Activated T-cell treated with anti-CD3 and anti-CD28 coated beads, Interleukin-2, amount 50 U/mL, for 72 hours (primary cell): Measurements from ENCODE around the gene NHLRC4. TPM values are rescaled to one million over a fixed set of nuclear protein-coding genes. Genes with fewer than 3 reads are reported as not detected.

Experiments used
- ATAC-seq, 2 donors: fragments of 150-1000 bp; cut with Tn5 transposase; replicated peaks in 1 of 2; 2 replicates each; pipeline ENCODE4 v1.10.0; 2021; ENCODE audit warnings: moderate library complexity in 2 of 2, mild to moderate bottlenecking in 1 of 2
- DNase-seq, 2 donors: peaks; one replicate each; pipeline ENCODE4 v3.0.0; 2021 to 2022; ENCODE audit warnings: mixed read lengths in 1 of 2
- H3K27ac Mint-ChIP-seq: one replicate; pipeline ENCODE4 v1.8.0; 2022; ENCODE audit warnings: mild to moderate bottlenecking, moderate library complexity, mixed read lengths
- H3K27me3 Mint-ChIP-seq: one replicate; pipeline ENCODE4 v1.8.0; 2022; ENCODE audit warnings: low read depth, mixed read lengths
- H3K36me3 Mint-ChIP-seq, 2 donors: one replicate each; pipeline ENCODE4 v1.8.0; 2022; ENCODE audit warnings: mixed read lengths in 2 of 2, mild to moderate bottlenecking in 1 of 2; ENCODE audit not compliant: insufficient read depth in 2 of 2
- H3K4me1 Mint-ChIP-seq: one replicate; pipeline ENCODE4 v1.8.0; 2022; ENCODE audit warnings: low read depth, mixed read lengths
- H3K4me3 Mint-ChIP-seq, 2 donors: one replicate each; pipeline ENCODE4 v1.8.0; 2022; ENCODE audit warnings: mild to moderate bottlenecking in 2 of 2, mixed read lengths in 2 of 2, moderate library complexity in 2 of 2
- H3K9me3 Mint-ChIP-seq, 2 donors: one replicate each; pipeline ENCODE4 v1.8.0; 2022; ENCODE audit warnings: mixed read lengths in 2 of 2
- total RNA-seq, 2 donors: library from RNA; stranded (reverse); gene quantifications; one replicate each; pipeline ENCODE4 v1.2.3, GENCODE V29; 2022

Gene NHLRC4
- total RNA-seq, 2 donors from 2014 or later: 1.4 TPM

GRCh38 chr16:526181-527014 is 40.4 kb upstream of the NHLRC4 start:
- Mint-ChIP-seq H3K4me1 (peaks cover 57% of the 10 kb centered on the region), H3K36me3 (peaks cover 2 to 3% of the 10 kb centered on the region in 2 donors), H3K9me3 (no peaks in the 10 kb centered on the region), H3K27ac (peak overlapping the region; percentile 75), H3K27me3 (no peaks in the 10 kb centered on the region), H3K4me3 (peak overlapping the region; percentile 85 to 87)
- no peak for ATAC-seq
- no peak for DNase-seq

- peaks cover 2 to 3% of the 10 kb centered on the region in 2 donors for H3K36me3 Mint-ChIP-seq
- ATAC-seq (peak; percentile 75 to 77), DNase-seq (peak; percentile 89 to 92)
- no peaks in the 10 kb centered on the region for H3K9me3 Mint-ChIP-seq
- H3K27me3 Mint-ChIP-seq: no peaks in the 10 kb centered on the region
- H3K27ac Mint-ChIP-seq: peak within 1 kb of the TSS; percentile 94
- peaks cover 57% of the 10 kb centered on the region for H3K4me1 Mint-ChIP-seq
- peak within 1 kb of the TSS; percentile 92 to 96 for H3K4me3 Mint-ChIP-seq
Measured at GRCh38 chr16:527015-527903, 39.5 kb upstream of the NHLRC4 start, which contains the start of gene CAPN15. Gene CAPN15 (plus strand): TSS chr16:527712. CDS start chr16:546839, 19,127 bp downstream.

- peak overlapping the region; percentile 92 to 96 for H3K4me3 Mint-ChIP-seq
- ATAC-seq (peak; percentile 1 to 8), DNase-seq (peak; percentile 44 to 46)
- peak overlapping the region; percentile 94 for H3K27ac Mint-ChIP-seq
- H3K27me3 Mint-ChIP-seq: no peaks in the 10 kb centered on the region
- H3K36me3 Mint-ChIP-seq: peaks cover 2 to 3% of the 10 kb centered on the region in 2 donors
- H3K9me3 Mint-ChIP-seq: no peaks in the 10 kb centered on the region
- H3K4me1 Mint-ChIP-seq: peaks cover 54% of the 10 kb centered on the region
Measured at GRCh38 chr16:528111-529011, 38.4 kb upstream of the NHLRC4 start.

- Mint-ChIP-seq H3K4me3 (peak overlapping the region; percentile 92 to 96), H3K4me1 (peaks cover 47% of the 10 kb centered on the region), H3K36me3 (peaks cover 2 to 3% of the 10 kb centered on the region in 2 donors), H3K27ac (peak overlapping the region; percentile 94), H3K27me3 (no peaks in the 10 kb centered on the region), H3K9me3 (no peaks in the 10 kb centered on the region)
- DNase-seq (peak; percentile 28 to 32), ATAC-seq (no peak)
Measured at GRCh38 chr16:529012-529575, 37.7 kb upstream of the NHLRC4 start.

GRCh38 chr16:530111-530817 is 36.5 kb upstream of the NHLRC4 start:
- ATAC-seq (no peak), DNase-seq (no peak)
- Mint-ChIP-seq H3K4me1 (peaks cover 37% of the 10 kb centered on the region), H3K36me3 (peaks cover 2 to 3% of the 10 kb centered on the region in 2 donors), H3K27me3 (no peaks in the 10 kb centered on the region), H3K9me3 (no peaks in the 10 kb centered on the region), H3K4me3 (peak overlapping the region; percentile 60 to 66), H3K27ac (peak overlapping the region; percentile 68)

- DNase-seq: no peak
- peaks cover 2 to 3% of the 10 kb centered on the region in 2 donors for H3K36me3 Mint-ChIP-seq
- no peak overlapping the region for H3K4me3 Mint-ChIP-seq
- peaks cover 24% of the 10 kb centered on the region for H3K4me1 Mint-ChIP-seq
- no peak overlapping the region for H3K27ac Mint-ChIP-seq
- no peaks in the 10 kb centered on the region for H3K27me3 Mint-ChIP-seq
- no peaks in the 10 kb centered on the region for H3K9me3 Mint-ChIP-seq
- no peak for ATAC-seq
Measured at GRCh38 chr16:531494-532125, 35.2 kb upstream of the NHLRC4 start.

- Mint-ChIP-seq H3K36me3 (peaks cover 2 to 3% of the 10 kb centered on the region in 2 donors), H3K9me3 (no peaks in the 10 kb centered on the region), H3K4me3 (no peak overlapping the region), H3K27me3 (no peaks in the 10 kb centered on the region), H3K27ac (no peak overlapping the region), H3K4me1 (peaks cover 19% of the 10 kb centered on the region)
- ATAC-seq (no peak), DNase-seq (no peak)
Measured at GRCh38 chr16:533391-534123, 33.2 kb upstream of the NHLRC4 start.

- H3K27me3 Mint-ChIP-seq: no peaks in the 10 kb centered on the region
- H3K36me3 Mint-ChIP-seq: peaks cover 0 to 3% of the 10 kb centered on the region in 2 donors
- no peak overlapping the region for H3K27ac Mint-ChIP-seq
- ATAC-seq (no peak), DNase-seq (no peak)
- peaks cover 14% of the 10 kb centered on the region for H3K4me1 Mint-ChIP-seq
- H3K9me3 Mint-ChIP-seq: no peaks in the 10 kb centered on the region
- H3K4me3 Mint-ChIP-seq: no peak overlapping the region
Measured at GRCh38 chr16:534135-534534, 32.7 kb upstream of the NHLRC4 start.

GRCh38 chr16:534856-535445 is 31.9 kb upstream of the NHLRC4 start:
- no peak for ATAC-seq
- no peak overlapping the region for H3K4me3 Mint-ChIP-seq

GRCh38 chr16:535446-536405 is 31.1 kb upstream of the NHLRC4 start:
- no peaks in the 10 kb centered on the region for H3K36me3 Mint-ChIP-seq
- no peak overlapping the region for H3K27ac Mint-ChIP-seq

More at GRCh38 chr16:534856-535445, 31.9 kb upstream of the NHLRC4 start:
- Mint-ChIP-seq H3K9me3 (no peaks in the 10 kb centered on the region), H3K27ac (no peak overlapping the region), H3K4me1 (peaks cover 6% of the 10 kb centered on the region), H3K36me3 (peaks cover 0 to 2% of the 10 kb centered on the region in 2 donors), H3K27me3 (no peaks in the 10 kb centered on the region)
- no peak for DNase-seq

More at GRCh38 chr16:535446-536405, 31.1 kb upstream of the NHLRC4 start:
- ATAC-seq (peak; percentile 36 to 38), DNase-seq (no peak)
- H3K27me3 Mint-ChIP-seq: no peaks in the 10 kb centered on the region
- H3K9me3 Mint-ChIP-seq: no peaks in the 10 kb centered on the region
- no peaks in the 10 kb centered on the region for H3K4me1 Mint-ChIP-seq
- H3K4me3 Mint-ChIP-seq: no peak overlapping the region
